Omental fat pad (tissue), 4 donors: ENCODE measurements around the gene E2F2. TPM values are rescaled to one million over a fixed set of nuclear protein-coding genes. Genes with fewer than 3 reads are reported as not detected.

Experiments used
- ATAC-seq: fragments of 150-250 bp; one replicate; pipeline ENCODE4 v1.9.1; 2016; ENCODE audit warnings: mild to moderate bottlenecking, moderate library complexity; ENCODE audit not compliant: low FRiP score
- DNase-seq: peaks from one replicate; pipeline ENCODE4 v3.0.0-alpha.2; 2019; ENCODE audit warnings: low spot score
- CTCF ChIP-seq, 3 donors: fragments of 450-650 bp; IDR thresholded peaks; one replicate each; pipeline ENCODE4 v1.5.1; 2016 to 2017; ENCODE audit warnings: antibody characterized with exemption in 3 of 3, mild to moderate bottlenecking in 3 of 3, moderate library complexity in 2 of 3
- total RNA-seq, 4 donors: library from RNA; depleted of rRNA; stranded (reverse); fragments of >200 nt; gene quantifications; one replicate each; pipeline ENCODE4 v1.1.0, GENCODE V29; 2016

Gene E2F2
- total RNA-seq, 4 donors from 2014 or later, result 0.31 to 1.5 (median 0.46) TPM

- ATAC-seq (no peak), DNase-seq (no peak)
- no peak for TF ChIP-seq CTCF (IDR thresholded peaks at IDR 0.05)
Measured at GRCh38 chr1:23462766-23463165, 68.3 kb downstream of the E2F2 start.

- no peak for TF ChIP-seq CTCF (IDR thresholded peaks at IDR 0.05)
- no peak for DNase-seq
- ATAC-seq, result no peak
Measured at GRCh38 chr1:23461050-23461449, 70.0 kb downstream of the E2F2 start.

GRCh38 chr1:23460519-23460918 lies 70.5 kb downstream of the E2F2 start:
- no peak for ATAC-seq
- TF ChIP-seq CTCF (IDR thresholded peaks at IDR 0.05), result no peak
- no peak for DNase-seq

GRCh38 chr1:23459338-23459757 lies 71.7 kb downstream of the E2F2 start:
- no peak for TF ChIP-seq CTCF (IDR thresholded peaks at IDR 0.05)
- DNase-seq, result no peak
- ATAC-seq, result no peak

Other genes with a start within 250 kb of the E2F2 start
- gene HNRNPR, start 186.9 kb downstream of the E2F2 start, total RNA-seq, result 100 to 1,000 TPM in 1 of 4 donors, 10 to 100 TPM in 3; 70.7 to 101 (median 78.8) TPM
- 10 to 100 TPM; 16.7 to 24.0 (median 18.4) TPM for gene ZNF436, start 161.4 kb downstream of the E2F2 start, total RNA-seq
- 10 to 100 TPM in 1 of 4 donors, 1 to 10 TPM in 3; 5.0 to 13.2 (median 7.5) TPM for gene TCEA3, start 106.5 kb downstream of the E2F2 start, total RNA-seq
- gene ASAP3, start 47.1 kb downstream of the E2F2 start, total RNA-seq, result 10 to 100 TPM; 30.6 to 71.7 (median 36.7) TPM
- 100 to 1,000 TPM; 134 to 322 (median 179) TPM for gene ID3, start 28.3 kb upstream of the E2F2 start, total RNA-seq
- gene RPL11, start 160.6 kb upstream of the E2F2 start, total RNA-seq, result 1,000 to 10,000 TPM in 2 of 4 donors, 100 to 1,000 TPM in 2; 867 to 1,131 (median 994) TPM
- 10 to 100 TPM; 44.1 to 73.7 (median 54.1) TPM for gene ELOA, start 212.2 kb upstream of the E2F2 start, total RNA-seq
- gene PITHD1, start 247.2 kb upstream of the E2F2 start, total RNA-seq, result 10 to 100 TPM; 44.3 to 58.8 (median 51.7) TPM